IPS-20b (cell line): Measurements from ENCODE around the gene PCOLCE2.

ENCODE experiments used
- H3K27ac ChIP-seq: one replicate; pipeline ENCODE4 v1.5.1; 2013; ENCODE audit warnings: low read length
- H3K27me3 ChIP-seq: 2 replicates; pipeline ENCODE4 v1.6.1; 2013; ENCODE audit warnings: mild to moderate bottlenecking, low read length, inconsistent platforms; ENCODE audit not compliant: insufficient read depth
- H3K36me3 ChIP-seq: 2 replicates; pipeline ENCODE4 v1.6.1; 2013; ENCODE audit warnings: low read depth, mild to moderate bottlenecking, inconsistent platforms, low read length, moderate library complexity; ENCODE audit not compliant: insufficient read depth
- H3K4me1 ChIP-seq: 2 replicates; pipeline ENCODE4 v1.6.1; 2013; ENCODE audit warnings: mild to moderate bottlenecking, control low read depth, inconsistent platforms, low read length, moderate library complexity; ENCODE audit not compliant: insufficient read depth
- H3K4me3 ChIP-seq: 2 replicates; pipeline ENCODE4 v1.5.1; 2013; ENCODE audit warnings: mild to moderate bottlenecking, low read length, inconsistent platforms
- H3K9ac ChIP-seq: 2 replicates; pipeline ENCODE4 v1.6.1; 2013; ENCODE audit warnings: low read depth, mild to moderate bottlenecking, inconsistent platforms, low read length, moderate library complexity
- H3K9me3 ChIP-seq: 2 replicates; pipeline ENCODE4 v1.6.1; 2013; ENCODE audit warnings: mild to moderate bottlenecking, low read depth, low read length, inconsistent platforms; ENCODE audit not compliant: insufficient read depth

The PCOLCE2 gene

DNA sequence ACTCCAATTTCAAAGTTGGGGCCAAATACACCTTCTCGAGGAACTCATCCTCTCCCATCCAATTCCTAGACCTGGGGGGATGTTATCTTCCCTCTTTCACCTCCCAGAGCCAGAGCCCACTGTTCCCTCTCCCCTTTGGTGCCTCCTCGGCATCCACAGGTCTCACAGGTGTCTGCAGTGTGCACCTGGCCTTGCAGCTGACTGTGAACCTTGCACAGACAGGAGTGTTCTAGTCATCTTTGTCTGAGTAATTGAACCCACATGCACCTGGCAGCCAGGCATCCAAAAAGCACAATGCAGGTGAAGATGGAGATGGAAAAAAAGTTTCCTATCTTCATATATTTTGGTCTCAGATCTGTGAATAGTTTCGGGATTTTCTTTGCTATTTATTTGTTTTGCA lies 30.8 kb downstream of the PCOLCE2 start:
- Histone ChIP-seq H3K27ac (no peak overlapping the region), H3K36me3 (no peaks in the 10 kb centered on the region), H3K9me3 (no peaks in the 10 kb centered on the region), H3K4me3 (no peak overlapping the region), H3K4me1 (peaks cover 40% of the 10 kb centered on the region), H3K27me3 (no peaks in the 10 kb centered on the region), H3K9ac (no peak overlapping the region)

GRCh38 chr3:142857056-142857455 lies 31.8 kb downstream of the PCOLCE2 start:
- Histone ChIP-seq H3K9me3 (no peaks in the 10 kb centered on the region), H3K27ac (no peak overlapping the region), H3K27me3 (no peaks in the 10 kb centered on the region), H3K36me3 (no peaks in the 10 kb centered on the region), H3K9ac (no peak overlapping the region), H3K4me1 (peaks cover 34% of the 10 kb centered on the region), H3K4me3 (no peak overlapping the region)

- Histone ChIP-seq H3K9ac (no peak overlapping the region), H3K36me3 (no peaks in the 10 kb centered on the region)
Measured at GRCh38 chr3:142853270-142854168, 35.4 kb downstream of the PCOLCE2 start.

GRCh38 chr3:142852009-142852408 lies 36.9 kb downstream of the PCOLCE2 start:
- Histone ChIP-seq H3K36me3 (0 out of 2 replicates have a peak, but pooled peaks cover 3% of the 10 kb centered on the region), H3K4me1 (peaks cover 24% of the 10 kb centered on the region), H3K9ac (no peak overlapping the region), H3K27me3 (no peaks in the 10 kb centered on the region), H3K27ac (no peak overlapping the region), H3K9me3 (no peaks in the 10 kb centered on the region), H3K4me3 (no peak overlapping the region)

More at GRCh38 chr3:142853270-142854168, 35.4 kb downstream of the PCOLCE2 start:
- peaks cover 24% of the 10 kb centered on the region for H3K4me1 ChIP-seq
- H3K27ac ChIP-seq = no peak overlapping the region
- no peak overlapping the region for H3K4me3 ChIP-seq
- no peaks in the 10 kb centered on the region for H3K9me3 ChIP-seq
- H3K27me3 ChIP-seq = no peaks in the 10 kb centered on the region

GRCh38 chr3:142850395-142851023 lies 38.4 kb downstream of the PCOLCE2 start:
- Histone ChIP-seq H3K36me3 (0 out of 2 replicates have a peak, but pooled peaks cover 3% of the 10 kb centered on the region), H3K27me3 (no peaks in the 10 kb centered on the region), H3K4me3 (no peak overlapping the region), H3K9me3 (no peaks in the 10 kb centered on the region), H3K4me1 (peaks cover 13% of the 10 kb centered on the region), H3K9ac (no peak overlapping the region), H3K27ac (no peak overlapping the region)

DNA sequence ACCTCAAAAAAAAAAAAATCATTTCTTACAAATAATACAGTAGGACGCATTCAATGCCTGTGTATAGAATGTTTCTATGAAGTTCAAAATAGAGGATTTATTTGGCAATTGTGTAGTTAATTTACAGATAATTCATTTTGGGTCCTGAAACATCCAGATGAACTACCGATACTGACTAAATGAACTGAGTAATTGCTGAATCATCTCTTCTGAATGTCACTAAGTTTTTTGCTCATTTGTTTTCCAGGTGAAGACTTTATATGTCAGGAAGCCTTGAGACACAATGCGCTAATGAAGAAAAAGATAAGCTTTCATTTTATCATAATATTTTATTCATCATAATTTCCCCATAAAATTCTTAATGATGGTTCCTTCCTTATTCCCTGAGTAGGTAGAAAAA lies 39.7 kb downstream of the PCOLCE2 start:
- Histone ChIP-seq H3K36me3 (0 out of 2 replicates have a peak, but pooled peaks cover 3% of the 10 kb centered on the region), H3K4me3 (no peak overlapping the region)

DNA sequence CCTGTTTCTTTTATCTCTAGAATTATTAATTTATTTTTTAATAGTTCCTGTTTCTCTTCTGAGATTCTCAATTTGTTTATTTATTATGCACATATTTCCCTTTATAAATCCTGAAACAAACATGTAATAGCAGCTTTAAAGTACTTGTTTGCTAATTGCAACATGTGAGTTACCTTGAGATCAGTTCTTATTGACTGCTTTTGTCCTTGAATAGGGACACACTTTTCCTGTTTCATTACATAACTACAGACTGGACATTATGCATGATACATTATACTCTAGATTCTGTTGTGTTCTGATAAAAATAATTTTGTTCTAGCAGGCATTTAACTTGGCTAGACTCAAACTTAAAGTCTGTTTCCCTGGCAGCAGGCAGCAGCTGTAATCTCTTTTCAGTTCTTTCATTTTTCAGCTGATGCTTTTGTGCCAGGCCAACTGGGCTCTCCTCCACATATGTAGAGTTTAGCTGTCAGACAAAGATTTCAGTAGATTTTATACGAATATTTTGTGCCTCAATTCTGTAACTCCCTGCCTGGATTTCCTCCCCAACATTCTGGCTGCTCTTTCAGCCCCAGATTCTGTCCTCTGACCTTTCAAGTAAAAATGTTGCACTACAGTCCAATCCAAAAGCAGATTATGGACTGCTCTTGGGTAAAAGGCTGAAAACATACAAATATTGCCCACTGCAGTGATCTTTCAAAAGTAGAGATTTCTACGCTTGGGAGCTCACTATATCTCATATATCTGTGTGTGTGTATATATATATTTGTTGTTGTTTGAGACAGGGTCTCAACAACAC lies 41.9 kb downstream of the PCOLCE2 start:
- no peak overlapping the region for H3K9ac ChIP-seq

More for the DNA sequence above, 39.7 kb downstream of the PCOLCE2 start:
- Histone ChIP-seq H3K9ac (no peak overlapping the region), H3K9me3 (no peaks in the 10 kb centered on the region), H3K27ac (no peak overlapping the region), H3K27me3 (no peaks in the 10 kb centered on the region), H3K4me1 (peaks cover 12% of the 10 kb centered on the region)

GRCh38 chr3:142844339-142844977 lies 44.4 kb downstream of the PCOLCE2 start:
- H3K27me3 ChIP-seq = no peaks in the 10 kb centered on the region
- H3K9ac ChIP-seq = no peak overlapping the region
- H3K4me3 ChIP-seq = no peak overlapping the region
- 0 out of 2 replicates have a peak, but pooled peaks cover 3% of the 10 kb centered on the region for H3K36me3 ChIP-seq
- no peak overlapping the region for H3K27ac ChIP-seq
- H3K9me3 ChIP-seq = no peaks in the 10 kb centered on the region
- H3K4me1 ChIP-seq = no peaks in the 10 kb centered on the region

More for the DNA sequence above, 41.9 kb downstream of the PCOLCE2 start:
- Histone ChIP-seq H3K27me3 (no peaks in the 10 kb centered on the region), H3K9me3 (no peaks in the 10 kb centered on the region), H3K36me3 (0 out of 2 replicates have a peak, but pooled peaks cover 3% of the 10 kb centered on the region), H3K27ac (no peak overlapping the region), H3K4me3 (no peak overlapping the region), H3K4me1 (no peaks in the 10 kb centered on the region)

DNA sequence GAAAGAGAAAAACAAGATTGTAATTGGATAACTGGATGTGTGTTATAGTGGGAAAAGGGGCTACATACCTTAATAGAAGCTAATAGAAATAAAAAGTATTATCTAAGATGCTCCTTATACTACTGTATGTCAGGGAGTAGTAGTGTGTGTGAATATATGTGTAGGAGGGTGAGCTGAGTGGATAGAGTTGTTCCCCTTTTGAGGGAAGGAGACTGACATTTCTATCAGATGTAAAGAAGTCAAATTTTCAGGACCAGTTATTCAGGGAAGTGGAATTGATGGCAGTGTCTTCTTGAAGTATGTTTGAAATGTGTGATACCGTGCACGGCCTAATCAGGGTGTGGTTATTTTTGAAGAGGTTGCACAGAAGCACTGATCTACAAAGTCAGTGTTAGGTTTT lies 49.1 kb downstream of the PCOLCE2 start:
- no peak overlapping the region for H3K4me3 ChIP-seq
- H3K4me1 ChIP-seq = no peaks in the 10 kb centered on the region
- H3K27me3 ChIP-seq = no peaks in the 10 kb centered on the region
- H3K36me3 ChIP-seq = no peaks in the 10 kb centered on the region
- no peak overlapping the region for H3K9ac ChIP-seq
- H3K27ac ChIP-seq = no peak overlapping the region
- peaks cover 5% of the 10 kb centered on the region; the same call in 1 of the 2 replicates for H3K9me3 ChIP-seq

GRCh38 chr3:142837526-142837925 lies 51.4 kb downstream of the PCOLCE2 start:
- Histone ChIP-seq H3K4me1 (no peaks in the 10 kb centered on the region), H3K36me3 (no peaks in the 10 kb centered on the region), H3K4me3 (no peak overlapping the region), H3K27me3 (no peaks in the 10 kb centered on the region), H3K27ac (no peak overlapping the region), H3K9me3 (peaks cover 5% of the 10 kb centered on the region; the same call in 1 of the 2 replicates), H3K9ac (no peak overlapping the region)

- no peak overlapping the region for H3K27ac ChIP-seq
- no peaks in the 10 kb centered on the region for H3K9me3 ChIP-seq
- no peak overlapping the region for H3K9ac ChIP-seq
- H3K4me3 ChIP-seq = no peak overlapping the region
- H3K36me3 ChIP-seq = no peaks in the 10 kb centered on the region
- no peaks in the 10 kb centered on the region for H3K4me1 ChIP-seq
- H3K27me3 ChIP-seq = no peaks in the 10 kb centered on the region
Measured at GRCh38 chr3:142828703-142829305, 60.1 kb downstream of the PCOLCE2 start.
